IPS DF 6.9 (cell line): ENCODE results near the gene LRTM1.

Source experiments
- DNase-seq: peaks from one replicate; pipeline ENCODE4 v3.0.0-alpha.2; 2013; ENCODE audit warnings: low read depth, low spot score
- H3K27ac ChIP-seq: one replicate; pipeline ENCODE4 v1.5.1; 2013; ENCODE audit warnings: low read length, control low read depth
- H3K27me3 ChIP-seq: 2 replicates; pipeline ENCODE4 v1.6.1; 2013; ENCODE audit warnings: mild to moderate bottlenecking, low read length; ENCODE audit not compliant: control insufficient read depth, insufficient read depth
- H3K36me3 ChIP-seq: 2 replicates; pipeline ENCODE4 v1.6.1; 2013; ENCODE audit warnings: low read length; ENCODE audit not compliant: control insufficient read depth, insufficient read depth
- H3K4me1 ChIP-seq: 2 replicates; pipeline ENCODE4 v1.6.1; 2013; ENCODE audit warnings: low read length; ENCODE audit not compliant: control insufficient read depth, insufficient read depth
- H3K4me3 ChIP-seq: 2 replicates; pipeline ENCODE4 v1.5.1; 2013; ENCODE audit warnings: mild to moderate bottlenecking, low read length
- H3K9me3 ChIP-seq: 2 replicates; pipeline ENCODE4 v1.6.1; 2013; ENCODE audit warnings: low read length, inconsistent platforms; ENCODE audit not compliant: control insufficient read depth, insufficient read depth
- WGBS: extraction: QIAGEN DNeasy Blood & Tissue Kit; methylation state at CpG from one replicate; pipeline ENCODE4 v1.1.7; 2013; ENCODE audit warnings: mixed read lengths, missing lambda C conversion rate; ENCODE audit not compliant: insufficient read length, insufficient coverage; 5-methylcytosine and 5-hydroxymethylcytosine counted together

The LRTM1 gene

GRCh38 chr3:54941690-54942362 lies 14.0 kb upstream of the LRTM1 start:
- no peaks in the 10 kb centered on the region for H3K27me3 ChIP-seq
- no peak overlapping the region for H3K4me3 ChIP-seq
- WGBS: no CpG with 5 or more reads among the region's 7 CpGs
- H3K9me3 ChIP-seq: no peaks in the 10 kb centered on the region
- H3K36me3 ChIP-seq: no peaks in the 10 kb centered on the region
- no peaks in the 10 kb centered on the region for H3K4me1 ChIP-seq
- H3K27ac ChIP-seq: no peak overlapping the region
- no peak for DNase-seq

- Histone ChIP-seq H3K9me3 (no peaks in the 10 kb centered on the region), H3K36me3 (no peaks in the 10 kb centered on the region), H3K27ac (no peak overlapping the region), H3K4me3 (no peak overlapping the region), H3K4me1 (no peaks in the 10 kb centered on the region; the same call in 1 of the 2 replicates), H3K27me3 (no peaks in the 10 kb centered on the region)
- DNase-seq: no peak
- WGBS: no CpG with 5 or more reads among the region's 2 CpGs
Observed at GRCh38 chr3:54940971-54941370, 13.1 kb upstream of the LRTM1 start.

- WGBS: no CpG with 5 or more reads among the region's 6 CpGs
- Histone ChIP-seq H3K27me3 (no peaks in the 10 kb centered on the region), H3K4me1 (no peaks in the 10 kb centered on the region; the same call in 1 of the 2 replicates), H3K9me3 (no peaks in the 10 kb centered on the region), H3K27ac (no peak overlapping the region), H3K36me3 (no peaks in the 10 kb centered on the region), H3K4me3 (no peak overlapping the region)
- DNase-seq: no peak
Observed at GRCh38 chr3:54939557-54940300, 11.9 kb upstream of the LRTM1 start.

- DNase-seq: no peak
- H3K9me3 ChIP-seq: no peaks in the 10 kb centered on the region
- H3K4me1 ChIP-seq: no peaks in the 10 kb centered on the region; the same call in 1 of the 2 replicates
- no peak overlapping the region for H3K4me3 ChIP-seq
- no peaks in the 10 kb centered on the region for H3K36me3 ChIP-seq
- WGBS: no CpG with 5 or more reads among the region's 5 CpGs
- no peaks in the 10 kb centered on the region for H3K27me3 ChIP-seq
- no peak overlapping the region for H3K27ac ChIP-seq
Observed at GRCh38 chr3:54936561-54936960, 8.7 kb upstream of the LRTM1 start.

GRCh38 chr3:54935869-54936268 lies 8.0 kb upstream of the LRTM1 start:
- no peak overlapping the region for H3K4me3 ChIP-seq
- no CpG with 5 or more reads among the region's 3 CpGs for WGBS
- H3K36me3 ChIP-seq: no peaks in the 10 kb centered on the region
- H3K9me3 ChIP-seq: no peaks in the 10 kb centered on the region
- no peak for DNase-seq
- peaks cover 2% of the 10 kb centered on the region for H3K4me1 ChIP-seq
- no peaks in the 10 kb centered on the region for H3K27me3 ChIP-seq
- no peak overlapping the region for H3K27ac ChIP-seq

GRCh38 chr3:54932606-54933005 lies 4.7 kb upstream of the LRTM1 start:
- Histone ChIP-seq H3K9me3 (no peaks in the 10 kb centered on the region), H3K27ac (no peak overlapping the region), H3K4me3 (no peak overlapping the region), H3K4me1 (peaks cover 2% of the 10 kb centered on the region), H3K36me3 (no peaks in the 10 kb centered on the region), H3K27me3 (no peaks in the 10 kb centered on the region)
- no peak for DNase-seq
- WGBS: no CpG with 5 or more reads among the region's 4 CpGs

GRCh38 chr3:54931182-54931581 lies 3.3 kb upstream of the LRTM1 start:
- DNase-seq: no peak
- Histone ChIP-seq H3K27ac (no peak overlapping the region), H3K4me1 (peaks cover 2% of the 10 kb centered on the region), H3K36me3 (no peaks in the 10 kb centered on the region), H3K9me3 (no peaks in the 10 kb centered on the region), H3K27me3 (no peaks in the 10 kb centered on the region), H3K4me3 (no peak overlapping the region)
- WGBS: no CpG with 5 or more reads among the region's 4 CpGs

- Histone ChIP-seq H3K4me3 (no peak overlapping the region), H3K27me3 (no peaks in the 10 kb centered on the region)
Observed at GRCh38 chr3:54918516-54918915, 9.3 kb downstream of the LRTM1 start.

GRCh38 chr3:54917862-54918261 lies 10.0 kb downstream of the LRTM1 start:
- Histone ChIP-seq H3K4me3 (no peak overlapping the region), H3K27me3 (no peaks in the 10 kb centered on the region), H3K9me3 (no peaks in the 10 kb centered on the region), H3K36me3 (no peaks in the 10 kb centered on the region), H3K4me1 (no peaks in the 10 kb centered on the region), H3K27ac (no peak overlapping the region)
- no peak for DNase-seq
- no CpG with 5 or more reads among the region's 4 CpGs for WGBS

More at GRCh38 chr3:54918516-54918915, 9.3 kb downstream of the LRTM1 start:
- H3K27ac ChIP-seq: no peak overlapping the region
- no peaks in the 10 kb centered on the region for H3K4me1 ChIP-seq
- WGBS: no CpG with 5 or more reads among the region's 12 CpGs
- H3K36me3 ChIP-seq: no peaks in the 10 kb centered on the region
- DNase-seq: no peak
- no peaks in the 10 kb centered on the region for H3K9me3 ChIP-seq

- no CpG with 5 or more reads among the region's 2 CpGs for WGBS
- no peak overlapping the region for H3K27ac ChIP-seq
- no peak overlapping the region for H3K4me3 ChIP-seq
- no peaks in the 10 kb centered on the region for H3K27me3 ChIP-seq
- no peaks in the 10 kb centered on the region for H3K9me3 ChIP-seq
- no peak for DNase-seq
- no peaks in the 10 kb centered on the region for H3K36me3 ChIP-seq
- H3K4me1 ChIP-seq: no peaks in the 10 kb centered on the region
Observed at GRCh38 chr3:54917174-54917573, 10.7 kb downstream of the LRTM1 start.

GRCh38 chr3:54916732-54917131 lies 11.1 kb downstream of the LRTM1 start:
- no peaks in the 10 kb centered on the region for H3K4me1 ChIP-seq
- no peaks in the 10 kb centered on the region for H3K36me3 ChIP-seq
- no peak overlapping the region for H3K4me3 ChIP-seq
- no peaks in the 10 kb centered on the region for H3K9me3 ChIP-seq
- H3K27ac ChIP-seq: no peak overlapping the region
- no peak for DNase-seq
- no peaks in the 10 kb centered on the region for H3K27me3 ChIP-seq
